COLO668 (cell line): ENCODE results near the gene USP6.
"Not testable (repeated sequence)": the region's sequence is repeated elsewhere in the genome, so short reads cannot be mapped to it uniquely, and the experiment has no call there.

Source experiments
- DNase-seq: peaks from one replicate; lab custom pipeline; 2025; ENCODE audit not compliant: unreplicated experiment; lab: John Stamatoyannopoulos, UW

The USP6 gene

DNA sequence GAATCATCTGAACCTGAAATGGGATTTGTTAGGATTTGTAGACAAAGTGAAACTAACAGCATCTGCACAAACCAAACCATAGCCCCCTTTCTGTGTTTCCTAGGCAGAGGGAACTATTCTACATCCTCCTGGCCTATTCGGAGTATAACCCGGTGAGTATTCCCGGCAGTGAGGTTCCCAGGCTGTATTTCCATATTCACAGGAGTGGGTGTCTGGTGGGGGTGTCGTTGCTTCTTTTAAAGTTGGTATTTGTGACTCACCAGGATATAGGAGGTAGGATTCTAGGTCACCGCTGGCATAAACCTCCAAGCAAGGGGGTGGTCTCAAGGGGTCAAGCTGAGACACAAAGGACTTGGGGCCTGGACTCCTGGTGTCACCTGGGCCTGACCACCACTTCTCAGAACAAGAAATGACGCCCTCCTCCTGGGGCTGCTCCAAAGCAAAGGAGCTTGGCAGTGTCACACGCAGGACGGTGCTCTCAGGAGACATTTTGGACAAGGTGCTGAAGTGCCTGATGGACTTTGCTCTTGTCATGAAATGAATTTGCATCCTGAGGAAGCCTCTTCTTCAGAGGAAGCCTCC is 19.4 kb downstream of the USP6 start:
- not testable (repeated sequence) for DNase-seq

- DNase-seq = peak; percentile 1
These were observed 20.1 kb downstream of the USP6 start for GRCh38 chr17:5135726-5136579.

GRCh38 chr17:5136580-5137412 is 21.0 kb downstream of the USP6 start:
- DNase-seq = not testable (repeated sequence)

DNA sequence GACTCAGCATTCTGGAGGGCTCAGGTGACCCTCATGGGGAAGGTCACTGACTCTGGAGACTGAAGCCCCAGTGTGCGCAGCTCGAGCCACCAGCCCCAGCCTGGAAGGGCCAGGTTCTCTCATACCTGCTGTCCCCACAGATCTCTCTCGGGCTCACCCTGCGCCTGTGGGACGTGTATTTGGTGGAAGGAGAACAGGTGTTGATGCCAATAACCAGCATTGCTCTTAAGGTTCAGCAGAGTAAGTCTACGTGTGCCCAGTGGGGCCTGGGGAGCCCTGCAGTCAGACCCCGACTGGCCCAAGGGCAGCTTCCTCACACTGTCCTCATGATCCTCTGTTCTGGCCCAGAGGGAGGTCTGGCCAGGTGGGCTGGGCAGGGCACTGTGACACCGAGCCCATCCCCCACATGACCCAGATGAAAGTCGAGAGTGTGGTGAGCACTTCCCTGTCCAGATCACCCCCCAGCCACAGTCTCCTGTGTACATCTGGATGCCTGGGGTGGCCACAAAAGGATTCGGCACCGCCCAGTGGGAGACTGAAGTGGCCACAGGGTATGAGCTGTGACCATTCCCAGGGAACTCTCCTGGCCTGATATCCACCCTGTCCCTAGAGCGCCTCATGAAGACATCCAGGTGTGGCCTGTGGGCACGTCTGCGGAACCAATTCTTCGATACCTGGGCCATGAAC is 21.8 kb downstream of the USP6 start:
- DNase-seq = not testable (repeated sequence)

DNA sequence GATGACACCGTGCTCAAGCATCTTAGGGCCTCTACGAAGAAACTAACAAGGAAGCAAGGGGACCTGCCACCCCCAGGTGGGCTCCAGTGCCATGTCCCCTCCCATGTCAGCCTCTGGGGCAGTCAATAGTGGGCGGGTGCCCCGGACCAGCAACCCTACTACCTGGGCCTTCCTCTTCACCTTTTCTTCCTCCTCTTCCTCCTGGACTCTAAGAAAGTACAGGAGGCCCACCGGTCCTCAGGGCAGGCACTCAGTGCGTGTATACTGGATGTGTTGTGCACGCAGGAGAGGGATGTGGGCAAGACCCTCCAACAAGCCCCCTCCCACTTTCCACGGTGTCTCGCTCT is 22.3 kb downstream of the USP6 start:
- DNase-seq = not testable (repeated sequence)

GRCh38 chr17:5138616-5139457 is 23.0 kb downstream of the USP6 start:
- no peak for DNase-seq

DNA sequence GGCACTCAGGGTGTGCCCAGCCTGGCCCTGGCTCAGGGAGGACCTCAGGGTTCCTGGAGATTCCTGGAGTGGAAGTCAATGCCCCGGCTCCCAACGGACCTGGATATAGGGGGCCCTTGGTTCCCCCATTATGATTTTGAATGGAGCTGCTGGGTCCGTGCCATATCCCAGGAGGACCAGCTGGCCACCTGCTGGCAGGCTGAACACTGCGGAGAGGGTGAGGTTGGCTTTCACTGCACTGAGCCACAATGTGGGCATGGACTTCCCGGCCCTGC is 23.6 kb downstream of the USP6 start:
- no peak for DNase-seq

- not testable (repeated sequence) for DNase-seq
These were observed 27.0 kb downstream of the USP6 start for GRCh38 chr17:5142877-5143276.

- not testable (repeated sequence) for DNase-seq
These were observed 30.3 kb downstream of the USP6 start for GRCh38 chr17:5146122-5146521.

DNA sequence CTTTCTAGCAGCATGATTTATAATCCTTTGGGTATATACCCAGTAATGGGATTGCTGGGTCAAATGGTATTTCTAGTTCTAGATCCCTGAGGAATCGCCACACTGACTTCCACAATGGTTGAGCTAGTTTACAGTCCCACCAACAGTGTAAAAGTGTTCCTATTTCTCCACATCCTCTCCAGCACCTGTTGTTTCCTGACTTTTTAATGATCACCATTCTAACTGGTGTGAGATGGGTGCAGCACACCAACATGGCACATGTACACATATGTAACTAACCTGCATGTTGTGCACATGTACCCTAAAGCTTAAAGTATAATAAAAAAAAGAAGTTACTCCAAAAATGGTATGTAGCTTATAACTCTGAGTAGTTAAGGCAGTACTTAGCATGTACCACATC is 44.9 kb downstream of the USP6 start:
- DNase-seq = not testable (repeated sequence)

DNA sequence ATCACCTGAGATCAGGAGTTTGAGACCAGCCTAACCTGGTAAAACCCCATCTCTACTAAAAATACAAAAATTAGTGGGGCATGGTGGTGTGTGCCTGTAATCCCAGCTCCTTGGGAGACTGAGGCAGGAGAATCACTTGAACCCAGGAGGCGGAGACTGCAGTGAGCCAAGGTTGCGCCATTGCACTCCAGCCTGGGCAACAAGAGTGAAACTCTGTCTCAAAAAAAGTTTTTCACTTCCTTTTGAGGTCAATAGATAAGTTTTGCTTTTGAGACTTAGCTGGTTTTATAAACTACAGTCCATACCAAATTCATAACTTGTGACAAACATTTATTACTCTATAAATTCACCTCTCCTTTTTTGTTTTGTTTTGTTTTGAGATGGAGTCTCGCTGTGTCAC is 46.0 kb downstream of the USP6 start:
- DNase-seq = not testable (repeated sequence)

- no peak for DNase-seq
These were observed 48.6 kb downstream of the USP6 start for GRCh38 chr17:5164436-5164835.

- DNase-seq = not testable (repeated sequence)
These were observed 50.1 kb downstream of the USP6 start for GRCh38 chr17:5165791-5166564.

DNA sequence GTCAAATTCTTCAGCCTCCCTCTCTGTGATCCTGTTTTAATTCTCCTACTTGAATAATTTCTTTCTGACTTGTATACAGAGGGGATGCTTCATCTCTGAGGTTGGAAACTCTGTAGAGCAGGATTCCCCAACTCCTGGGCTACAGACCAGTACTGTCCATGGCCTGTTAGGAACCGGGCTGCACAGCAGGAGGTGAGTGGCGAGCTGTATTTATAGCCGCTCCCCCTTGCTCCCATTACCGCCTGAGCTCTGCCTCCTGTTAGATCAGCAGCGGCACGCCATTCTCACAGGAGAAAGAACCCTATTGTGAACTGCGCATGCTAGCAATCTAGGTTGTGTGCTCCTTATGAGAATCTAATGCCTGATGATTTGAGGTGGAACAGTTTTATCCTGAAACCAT is 59.2 kb downstream of the USP6 start:
- not testable (repeated sequence) for DNase-seq

DNA sequence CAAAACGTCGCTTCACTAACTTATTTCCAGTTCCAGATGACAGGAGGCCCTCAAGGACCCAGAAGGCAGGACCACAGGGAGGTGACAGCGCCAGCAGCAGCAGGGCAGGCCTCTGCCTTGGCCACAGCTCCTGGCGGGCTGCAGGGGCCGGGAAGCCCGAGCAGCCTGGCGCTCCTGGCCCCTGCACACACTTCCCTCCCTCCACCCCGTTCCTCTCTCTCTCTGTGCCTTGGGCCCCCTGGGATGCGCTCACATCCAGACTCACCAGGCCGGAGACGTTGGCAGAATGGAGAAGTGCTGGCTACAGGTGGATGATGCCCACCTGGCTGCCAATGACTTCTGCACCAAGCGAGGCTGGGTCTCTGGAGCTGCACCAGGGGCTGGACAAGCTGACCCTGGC is 63.2 kb downstream of the USP6 start:
- no peak for DNase-seq

GRCh38 chr17:5181509-5182305 is 65.9 kb downstream of the USP6 start:
- no peak for DNase-seq

- no peak for DNase-seq
These were observed 67.0 kb downstream of the USP6 start for GRCh38 chr17:5182597-5183409.

DNA sequence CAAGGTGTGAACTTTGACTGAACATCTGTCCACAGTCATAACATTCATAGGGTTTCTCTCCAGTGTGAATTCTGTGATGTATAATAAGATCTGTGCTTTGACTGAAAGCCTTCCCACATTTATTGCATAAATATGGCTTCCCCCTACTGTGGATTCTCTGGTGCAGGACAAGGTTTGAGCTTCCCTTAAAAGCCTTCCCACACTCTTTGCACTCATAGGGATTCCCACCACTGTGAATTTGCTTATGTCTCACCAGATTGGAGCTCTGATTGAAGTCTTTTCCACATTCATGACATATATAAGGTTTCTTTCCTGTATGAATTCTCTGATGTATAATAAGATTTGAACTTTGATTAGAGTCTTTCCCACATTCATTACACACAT is 67.6 kb downstream of the USP6 start:
- DNase-seq = no peak
